Ureter (tissue), 1 donor: ENCODE data around the gene EEA1. TPM values are rescaled to one million over a fixed set of nuclear protein-coding genes. Genes with fewer than 3 reads are reported as not detected.

Source experiments
- DNase-seq: peaks from one replicate; pipeline ENCODE4 v3.0.0-alpha.2; 2020; ENCODE audit warnings: low spot score
- total RNA-seq: library from RNA; stranded (reverse); gene quantifications from one replicate; pipeline ENCODE4 v1.2.4, GENCODE V29; 2023
- donor health status: DM: yes; HTN: yes; CAD: no.

EEA1 gene
- total RNA-seq, 1 donor from 2014 or later, result 46.3 TPM

DNA sequence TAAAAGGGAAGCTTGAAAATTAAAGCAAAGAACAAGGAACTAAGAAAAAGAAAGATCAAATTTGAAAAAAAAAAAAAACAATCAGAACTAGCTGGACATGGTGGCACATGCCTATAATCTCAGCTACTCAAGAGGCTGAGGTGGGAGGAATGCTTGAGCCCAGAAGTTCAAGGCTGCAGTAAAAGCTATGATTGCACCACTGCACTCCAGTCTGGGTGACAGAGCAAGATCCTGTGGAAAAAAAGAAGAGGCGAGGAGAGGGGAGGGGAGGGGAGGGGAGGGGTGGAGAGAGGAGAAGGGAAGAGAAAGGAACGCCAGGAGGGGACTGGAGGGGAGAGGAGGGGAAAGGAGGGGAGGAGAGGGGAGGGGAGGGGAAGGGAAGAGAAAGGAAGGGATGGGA, 43.0 kb downstream of the EEA1 start:
- no peak for DNase-seq

- DNase-seq, result no peak
These were observed 49.3 kb downstream of the EEA1 start for GRCh38 chr12:92879698-92880322.

- no peak for DNase-seq
These were observed 51.2 kb downstream of the EEA1 start for GRCh38 chr12:92877904-92878303.

GRCh38 chr12:92876496-92876895, 52.6 kb downstream of the EEA1 start:
- no peak for DNase-seq

GRCh38 chr12:92871116-92871515, 58.0 kb downstream of the EEA1 start:
- DNase-seq, result no peak

DNA sequence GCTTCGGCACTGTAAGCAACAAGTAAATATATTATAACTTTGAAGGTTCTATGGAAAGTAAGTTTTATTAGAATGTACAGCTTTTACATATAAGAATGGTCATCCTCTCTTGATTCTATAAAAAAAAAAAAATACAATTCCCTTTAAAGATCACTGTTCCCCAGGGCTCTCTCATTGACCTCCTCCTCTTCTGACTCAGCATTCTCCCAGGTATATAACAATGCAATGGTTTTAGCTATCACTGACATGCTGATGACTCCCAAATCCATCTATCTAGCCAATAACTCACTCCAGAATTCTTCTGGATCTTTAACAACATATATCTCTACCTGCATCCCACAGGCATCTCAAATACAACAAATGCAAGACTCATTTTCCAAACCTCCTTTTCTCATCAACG, 62.7 kb downstream of the EEA1 start:
- DNase-seq, result no peak

DNA sequence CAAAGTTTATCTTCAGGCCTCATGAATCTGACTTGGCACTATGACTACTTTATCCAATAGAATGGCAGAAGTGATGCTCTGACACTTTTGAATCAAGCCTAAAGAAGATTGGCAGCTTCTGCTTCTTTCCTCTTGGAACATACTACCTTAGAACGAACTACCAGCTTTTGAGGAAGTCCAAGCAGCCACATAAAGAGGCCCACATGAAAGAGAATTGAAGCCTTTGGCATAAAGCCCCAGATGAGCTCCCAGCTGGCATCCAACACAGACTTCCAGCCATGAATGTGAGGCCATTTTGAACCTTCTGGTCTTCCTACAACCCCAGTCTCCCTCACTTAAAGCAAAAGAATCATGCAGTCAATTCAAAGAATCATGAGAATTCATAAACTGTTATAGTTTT, 65.8 kb downstream of the EEA1 start:
- DNase-seq, result no peak

GRCh38 chr12:92861381-92861780, 67.7 kb downstream of the EEA1 start:
- no peak for DNase-seq

GRCh38 chr12:92860521-92860920, 68.6 kb downstream of the EEA1 start:
- DNase-seq, result no peak

- DNase-seq, result no peak
These were observed 69.3 kb downstream of the EEA1 start for GRCh38 chr12:92859650-92860386.

DNA sequence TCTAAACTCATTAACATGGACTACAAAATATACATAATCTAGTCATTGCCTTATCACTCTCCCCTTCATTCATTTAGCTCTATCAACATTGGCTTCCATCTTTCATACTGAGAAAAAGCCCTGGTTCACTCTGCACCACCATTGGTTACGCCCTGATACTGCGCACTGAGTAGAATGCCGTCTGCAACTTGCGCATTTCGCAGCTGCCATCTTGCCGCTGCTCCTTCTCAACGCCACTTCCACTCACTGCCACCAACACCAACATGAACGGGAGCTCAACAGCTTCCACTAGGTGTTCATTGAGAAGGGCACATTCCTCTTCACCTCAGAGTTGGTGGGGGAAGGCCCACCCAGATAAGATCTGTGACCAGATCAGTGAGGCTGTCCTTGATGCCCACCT, 71.3 kb downstream of the EEA1 start:
- no peak for DNase-seq

- no peak for DNase-seq
These were observed 74.8 kb downstream of the EEA1 start for GRCh38 chr12:92854344-92854743.

- DNase-seq, result no peak
These were observed 80.4 kb downstream of the EEA1 start for GRCh38 chr12:92848740-92849139.

GRCh38 chr12:92847368-92847767, 81.7 kb downstream of the EEA1 start:
- DNase-seq, result no peak

- no peak for DNase-seq
These were observed 83.8 kb downstream of the EEA1 start for GRCh38 chr12:92845329-92845728.

DNA sequence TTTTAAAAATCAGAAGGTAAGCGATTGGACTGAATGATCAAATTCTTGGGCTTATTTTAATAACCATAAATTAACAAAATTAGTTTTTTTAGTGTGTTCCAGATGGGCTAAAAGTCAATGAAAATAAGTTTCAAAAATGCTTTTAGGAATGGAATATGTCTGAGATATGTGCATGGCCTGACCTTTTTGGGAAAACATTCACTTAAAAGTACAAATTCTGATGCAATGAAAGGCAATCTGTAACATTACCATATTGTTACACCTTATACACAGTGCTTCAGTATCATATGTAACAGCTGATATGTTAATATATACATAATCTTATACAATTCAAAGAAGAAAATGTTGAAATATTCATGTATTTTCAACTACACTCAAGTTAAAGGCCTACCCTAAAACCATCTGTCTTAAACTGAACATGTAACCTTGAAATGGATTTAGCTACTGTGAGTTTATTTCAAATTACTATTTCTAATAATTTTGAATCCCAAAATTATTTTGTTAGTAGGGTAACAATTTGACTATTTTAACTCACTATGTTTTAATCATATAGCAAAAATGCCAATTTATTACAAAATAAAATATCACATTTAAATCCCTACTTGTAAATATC, 84.8 kb downstream of the EEA1 start:
- DNase-seq, result no peak

- no peak for DNase-seq
These were observed 99.3 kb downstream of the EEA1 start for GRCh38 chr12:92829686-92830282.

GRCh38 chr12:92828565-92828964, 100.5 kb downstream of the EEA1 start:
- DNase-seq, result no peak

DNA sequence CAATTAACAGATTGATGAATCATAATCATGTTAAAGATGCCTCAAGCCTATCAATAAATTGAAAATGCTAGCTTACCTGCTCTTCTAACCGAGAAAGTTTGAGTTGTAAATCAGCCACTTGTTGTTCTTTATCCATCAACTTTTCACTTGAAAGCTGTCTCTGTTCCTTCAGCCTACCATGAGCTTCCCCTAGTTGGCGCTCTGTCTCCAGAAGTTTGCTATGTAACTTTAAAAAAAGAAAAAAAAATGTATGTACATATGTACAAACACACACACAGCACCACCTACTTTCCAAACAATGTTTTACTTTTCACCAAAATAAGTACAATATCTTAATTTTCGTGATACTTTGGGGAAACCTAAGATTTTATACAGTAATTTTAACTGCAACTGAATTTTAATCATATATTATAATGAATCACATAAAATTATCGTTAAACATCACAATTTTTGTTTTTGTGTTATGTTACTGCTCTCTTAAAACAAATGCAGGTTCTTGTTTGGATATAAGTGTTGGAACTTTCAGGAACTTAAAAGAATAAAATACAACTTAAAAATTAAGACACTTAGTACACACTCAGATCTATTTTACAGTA, 101.2 kb downstream of the EEA1 start:
- DNase-seq, result no peak

- DNase-seq, result no peak
These were observed 108.0 kb downstream of the EEA1 start for GRCh38 chr12:92821142-92821541.

GRCh38 chr12:92814584-92814983, 114.5 kb downstream of the EEA1 start:
- DNase-seq, result no peak

DNA sequence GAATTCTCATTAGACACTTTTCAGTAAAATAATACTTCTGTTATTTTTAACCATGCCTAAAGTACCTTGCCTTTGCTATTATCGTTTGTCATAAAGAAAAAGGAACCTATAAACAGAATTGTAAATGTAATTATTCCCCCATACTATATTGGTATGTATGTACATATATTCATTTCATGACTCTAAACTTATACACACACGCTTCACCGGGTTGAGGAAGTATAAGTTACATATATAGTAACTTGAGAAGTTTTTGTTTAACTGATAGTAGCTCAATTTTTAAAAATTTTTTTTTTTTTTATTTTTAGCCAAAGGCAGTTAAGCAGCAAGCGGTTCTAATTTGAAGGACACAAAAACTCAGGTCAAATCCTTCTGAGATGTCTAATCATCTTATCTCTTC, 118.7 kb downstream of the EEA1 start:
- no peak for DNase-seq
